ENCODE data around the gene UNCX.
"Not testable (repeated sequence)": the region's sequence is repeated elsewhere in the genome, so short reads cannot be mapped to it uniquely, and the experiment has no call there.

The UNCX gene

GRCh38 chr7:1196950-1197349 lies 35.7 kb upstream of the UNCX start:
- no peak for DNase-seq (ENCODE audit: low read depth)
- no peak overlapping the region for H3K4me3 ChIP-seq (replicated peaks; ENCODE audit: low read depth, low read length)
- no peak for TF ChIP-seq CTCF (IDR thresholded peaks at IDR 0.05; ENCODE audit: low read length, missing control alignments)

GRCh38 chr7:1197997-1198625 lies 34.6 kb upstream of the UNCX start:
- peak; percentile 32 for DNase-seq (ENCODE audit: low read depth)
- no peak overlapping the region for H3K4me3 ChIP-seq (replicated peaks; ENCODE audit: low read depth, low read length)
- TF ChIP-seq CTCF (IDR thresholded peaks at IDR 0.05; ENCODE audit: low read length, missing control alignments), result no peak

- H3K4me3 ChIP-seq (replicated peaks; ENCODE audit: low read depth, low read length), result no peak overlapping the region
- no peak for TF ChIP-seq CTCF (IDR thresholded peaks at IDR 0.05; ENCODE audit: low read length, missing control alignments)
- peak; percentile 64 for DNase-seq (ENCODE audit: low read depth)
These were observed 32.6 kb upstream of the UNCX start for GRCh38 chr7:1200045-1200444.

GRCh38 chr7:1201916-1202315 lies 30.8 kb upstream of the UNCX start:
- TF ChIP-seq CTCF (IDR thresholded peaks at IDR 0.05; ENCODE audit: low read length, missing control alignments), result no peak
- DNase-seq (ENCODE audit: low read depth), result no peak
- H3K4me3 ChIP-seq (replicated peaks; ENCODE audit: low read depth, low read length), result no peak overlapping the region

GRCh38 chr7:1202914-1203313 lies 29.8 kb upstream of the UNCX start:
- H3K4me3 ChIP-seq (replicated peaks; ENCODE audit: low read depth, low read length); DNase-seq (ENCODE audit: low read depth): not testable (repeated sequence)

- no peak for TF ChIP-seq CTCF (IDR thresholded peaks at IDR 0.05; ENCODE audit: low read length, missing control alignments)
- DNase-seq (ENCODE audit: low read depth), result no peak
- no peak overlapping the region for H3K4me3 ChIP-seq (replicated peaks; ENCODE audit: low read depth, low read length)
These were observed 28.1 kb upstream of the UNCX start for GRCh38 chr7:1204460-1205140.

- DNase-seq (ENCODE audit: low read depth); H3K4me3 ChIP-seq (replicated peaks; ENCODE audit: low read depth, low read length): not testable (repeated sequence)
These were observed 26.9 kb upstream of the UNCX start for GRCh38 chr7:1205742-1206141.

- no peak for DNase-seq (ENCODE audit: low read depth)
- TF ChIP-seq CTCF (IDR thresholded peaks at IDR 0.05; ENCODE audit: low read length, missing control alignments), result no peak
- no peak overlapping the region for H3K4me3 ChIP-seq (replicated peaks; ENCODE audit: low read depth, low read length)
These were observed 23.6 kb upstream of the UNCX start for GRCh38 chr7:1209097-1209496.
